Common myeloid progenitor, CD34-positive (primary cell): Measurements from ENCODE around the gene TMEM92.
"Not testable (repeated sequence)": the region's sequence is repeated elsewhere in the genome, so short reads cannot be mapped to it uniquely, and the experiment has no call there.

Experiments
- CTCF ChIA-PET: fragments of 350-600 bp; sonication (Branson Sonifier 250); formaldehyde crosslinking; loops from one replicate; lab custom pipeline; 2021; ENCODE audit warnings: antibody characterized with exemption; lab: Charles Lee
- POLR2A ChIA-PET: fragments of 350-600 bp; sonication (Branson Sonifier 250); formaldehyde crosslinking; loops from one replicate; lab custom pipeline; 2021; ENCODE audit warnings: antibody characterized with exemption; lab: Charles Lee
- DNase-seq, 3 donors: peaks; one replicate each; pipeline versions ENCODE4 v3.0.0 to v3.0.0-alpha.2; 2013
- H3K27ac ChIP-seq, 2 experiments: 1 replicate in 1 of 2; 2 replicates in 1 of 2; pipeline ENCODE4 v1.7.0; 2013; ENCODE audit warnings: inconsistent platforms in 2 of 2, low read length in 2 of 2, mild to moderate bottlenecking in 2 of 2, low read depth in 1 of 2, moderate library complexity in 1 of 2; ENCODE audit not compliant: severe bottlenecking in 2 of 2, insufficient read depth in 1 of 2, poor library complexity in 1 of 2
- H3K27me3 ChIP-seq, 5 experiments: replicated peaks in 2 of 5; 1 replicate in 3 of 5; 2 replicates in 2 of 5; pipeline versions ENCODE4 v1.6.1 to v1.7.0; 2013; ENCODE audit warnings: low read length in 4 of 5, mild to moderate bottlenecking in 2 of 5, moderate library complexity in 2 of 5, inconsistent platforms in 1 of 5; ENCODE audit not compliant: insufficient read depth in 5 of 5, control insufficient read depth in 4 of 5
- H3K36me3 ChIP-seq, 4 experiments: 1 replicate in 2 of 4; 2 replicates in 2 of 4; pipeline versions ENCODE4 v1.6.1 to v1.7.0; 2013; ENCODE audit warnings: low read length in 3 of 4, control low read depth in 1 of 4, mild to moderate bottlenecking in 1 of 4; ENCODE audit not compliant: control insufficient read depth in 4 of 4, insufficient read depth in 4 of 4
- H3K4me1 ChIP-seq, 4 experiments: 1 replicate in 3 of 4; 2 replicates in 1 of 4; pipeline versions ENCODE4 v1.6.1 to v1.7.1; 2013; ENCODE audit warnings: low read length in 3 of 4, mild to moderate bottlenecking in 3 of 4, control low read depth in 1 of 4, inconsistent platforms in 1 of 4, moderate library complexity in 1 of 4; ENCODE audit not compliant: control insufficient read depth in 4 of 4, insufficient read depth in 4 of 4; ENCODE audit errors: control extremely low read depth in 1 of 4
- H3K4me3 ChIP-seq, 7 experiments: 1 replicate in 4 of 7; 2 replicates in 3 of 7; pipeline versions ENCODE4 v1.5.1 to v1.7.0; 2013; ENCODE audit warnings: mild to moderate bottlenecking in 7 of 7, low read length in 6 of 7, moderate library complexity in 6 of 7, inconsistent platforms in 2 of 7, low read depth in 2 of 7, control low read depth in 1 of 7; ENCODE audit not compliant: insufficient read depth in 4 of 7, control insufficient read depth in 1 of 7; ENCODE audit errors: extremely low read depth in 1 of 7
- H3K9me3 ChIP-seq, 5 experiments: 1 replicate in 4 of 5; 2 replicates in 1 of 5; pipeline versions ENCODE4 v1.6.1 to v1.7.1; 2013; ENCODE audit warnings: low read length in 4 of 5, mild to moderate bottlenecking in 2 of 5, inconsistent platforms in 1 of 5, low read depth in 1 of 5, moderate library complexity in 1 of 5; ENCODE audit not compliant: control insufficient read depth in 4 of 5, insufficient read depth in 2 of 5; ENCODE audit errors: control extremely low read depth in 1 of 5
- WGBS: methylation state at CpG from one replicate; pipeline ENCODE4 v1.1.5; 2013; ENCODE audit not compliant: insufficient coverage; 5-methylcytosine and 5-hydroxymethylcytosine counted together

Gene TMEM92

DNA sequence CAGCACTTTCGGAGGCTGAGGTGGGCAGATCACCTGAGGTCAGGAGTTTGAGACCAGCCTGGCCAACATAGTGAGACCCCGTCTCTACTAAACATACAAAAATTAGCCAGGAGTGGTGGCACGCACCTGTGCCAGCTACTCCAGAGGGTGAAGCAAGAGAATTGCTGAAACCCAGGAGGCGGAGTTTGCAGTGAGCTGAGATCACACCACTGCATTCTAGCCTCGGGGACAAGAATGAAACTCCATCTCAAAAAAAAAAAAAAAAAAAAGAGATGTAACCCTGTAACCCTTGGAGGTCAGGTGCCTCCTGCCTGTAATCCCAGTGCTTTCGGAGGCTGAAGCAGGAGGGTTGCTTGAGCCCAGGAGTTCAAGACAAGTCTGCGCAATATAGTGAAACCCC, 13.0 kb downstream of the TMEM92 start:
- H3K36me3 ChIP-seq, POLR2A ChIA-PET, DNase-seq, H3K27ac ChIP-seq, H3K27me3 ChIP-seq, H3K4me3 ChIP-seq, H3K9me3 ChIP-seq: not testable (repeated sequence)
- H3K4me1 ChIP-seq, result peaks cover 0 to 21% (median 17%) of the 10 kb centered on the region in 4 experiments
- CTCF ChIA-PET, result interaction anchor here (1.1 to 17.2 kb wide), 6 partner anchors 11 to 118 kb away, joined by 4 to 276 read pairs (median 6); partner anchors contain the start of genes COL1A1 and TMEM92
- WGBS, result 97% methylated on average over 6 of the region's 7 CpGs

GRCh38 chr17:50288306-50288705, 14.0 kb downstream of the TMEM92 start:
- peaks cover 0 to 23% (median 17%) of the 10 kb centered on the region in 4 experiments for H3K4me1 ChIP-seq
- DNase-seq, result no peak
- no peaks in the 10 kb centered on the region for H3K27me3 ChIP-seq
- H3K4me3 ChIP-seq, result no peak overlapping the region
- H3K9me3 ChIP-seq, result no peaks in the 10 kb centered on the region
- H3K27ac ChIP-seq, result no peak overlapping the region
- CTCF ChIA-PET, result interaction anchor here (0.9 to 17.2 kb wide), 12 partner anchors 8 to 119 kb away, joined by 3 to 276 read pairs (median 6); partner anchors contain the start of genes COL1A1 and TMEM92
- H3K36me3 ChIP-seq, result no peaks in the 10 kb centered on the region
- 100% methylated on average over 3 of the region's 4 CpGs for WGBS
- POLR2A ChIA-PET, result no interaction called here

DNA sequence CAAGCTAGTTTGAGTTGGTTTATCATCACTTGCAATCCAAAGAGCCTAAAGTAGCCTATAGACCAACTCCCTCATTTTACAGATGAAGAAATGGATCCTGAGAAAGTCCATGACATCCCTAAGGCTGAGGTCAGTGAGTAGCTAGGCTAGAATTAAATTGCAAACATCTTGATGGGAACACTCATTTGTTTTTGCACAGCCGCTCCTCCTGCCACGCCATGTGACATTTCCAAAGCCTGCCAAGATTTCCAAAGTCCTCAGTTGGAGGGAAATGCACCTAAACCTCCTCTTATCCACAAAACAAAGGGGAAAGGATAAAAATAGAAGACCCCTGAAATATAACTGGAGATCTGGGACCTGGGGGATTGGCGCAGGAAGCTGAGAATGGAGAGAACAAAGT, 15.0 kb downstream of the TMEM92 start:
- Histone ChIP-seq H3K4me3 (no peak overlapping the region), H3K27ac (peak overlapping the region in 1 of 2 experiments; percentile 62), H3K9me3 (no peaks in the 10 kb centered on the region), H3K4me1 (peaks cover 0 to 23% (median 17%) of the 10 kb centered on the region in 4 experiments), H3K36me3 (no peaks in the 10 kb centered on the region), H3K27me3 (no peaks in the 10 kb centered on the region)
- ChIA-PET POLR2A (no interaction called here), CTCF (interaction anchor here (0.9 to 17.2 kb wide), 16 partner anchors 8 to 174 kb away, joined by 3 to 276 read pairs (median 5); partner anchors contain the start of genes COL1A1 and TMEM92)
- DNase-seq, result no peak
- WGBS, result 100% methylated on average over 3 of the region's 3 CpGs

DNA sequence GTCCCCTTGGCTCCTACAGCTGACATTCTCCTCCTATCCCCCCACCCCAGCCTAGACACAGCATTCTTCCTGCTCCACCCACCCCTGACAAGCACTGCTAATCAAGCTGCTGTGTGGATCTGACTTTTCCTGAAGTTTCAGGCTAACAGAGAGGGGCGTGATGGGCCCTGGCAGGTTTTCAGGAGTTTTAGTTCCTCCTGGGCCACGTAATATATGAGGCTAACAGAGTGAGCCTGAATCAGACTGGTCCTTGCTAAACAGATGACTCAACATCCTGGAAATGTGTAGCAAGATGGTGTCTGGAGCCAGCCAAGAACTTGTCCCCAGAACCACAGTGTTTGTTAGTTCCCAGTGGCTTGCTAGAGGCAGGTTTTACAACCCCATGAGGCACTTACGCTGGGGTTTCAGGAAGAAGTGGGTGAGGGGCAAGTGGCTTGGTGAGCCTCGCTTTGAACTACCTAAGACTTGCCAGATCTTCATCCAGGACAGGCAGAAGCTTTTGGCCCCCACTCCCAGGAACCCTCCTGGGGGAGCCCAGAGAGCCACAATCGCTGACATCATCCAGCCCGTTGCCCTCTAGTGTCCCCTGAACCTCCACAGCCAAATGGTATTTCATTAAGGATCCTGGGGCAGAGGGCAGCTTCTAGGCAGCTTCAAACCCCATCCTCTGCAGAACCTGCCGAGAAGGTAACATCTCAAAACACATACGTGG, 15.9 kb downstream of the TMEM92 start:
- peaks cover 0 to 23% (median 17%) of the 10 kb centered on the region in 4 experiments for H3K4me1 ChIP-seq
- WGBS, result 41% methylated on average over 8 of the region's 8 CpGs
- ChIA-PET CTCF (interaction anchor here (0.6 to 17.2 kb wide), 13 partner anchors 8 to 175 kb away, joined by 3 to 276 read pairs (median 3); partner anchors contain the start of genes COL1A1 and TMEM92), POLR2A (no interaction called here)
- H3K27ac ChIP-seq, result peak overlapping the region in 1 of 2 experiments; percentile 62
- H3K27me3 ChIP-seq, result no peaks in the 10 kb centered on the region
- DNase-seq, result peak; percentile 74 to 88 (median 84)
- no peaks in the 10 kb centered on the region for H3K9me3 ChIP-seq
- no peaks in the 10 kb centered on the region for H3K36me3 ChIP-seq
- H3K4me3 ChIP-seq, result peak overlapping the region in 3 of 7 experiments; percentile 14 to 40 (median 16)

GRCh38 chr17:50290933-50291332, 16.7 kb downstream of the TMEM92 start:
- no CpG with 5 or more reads among the region's 1 CpG for WGBS
- Histone ChIP-seq H3K27me3 (no peaks in the 10 kb centered on the region), H3K4me1 (peaks cover 0 to 23% (median 17%) of the 10 kb centered on the region in 4 experiments), H3K36me3 (no peaks in the 10 kb centered on the region), H3K4me3 (no peak overlapping the region), H3K9me3 (no peaks in the 10 kb centered on the region), H3K27ac (no peak overlapping the region)
- ChIA-PET POLR2A (no interaction called here), CTCF (interaction anchor here (1.1 to 17.2 kb wide), 9 partner anchors 12 to 197 kb away, joined by 3 to 276 read pairs (median 8); partner anchors contain the start of genes COL1A1, PDK2 and TMEM92)
- no peak for DNase-seq

GRCh38 chr17:50292465-50292864, 18.2 kb downstream of the TMEM92 start:
- no CpG with 5 or more reads among the region's 3 CpGs for WGBS
- no peak overlapping the region for H3K27ac ChIP-seq
- POLR2A ChIA-PET, result no interaction called here
- CTCF ChIA-PET, result interaction anchor here (0.6 to 17.2 kb wide), 17 partner anchors 10 to 198 kb away, joined by 3 to 276 read pairs (median 4); partner anchors contain the start of genes COL1A1, PDK2 and TMEM92
- no peak overlapping the region for H3K4me3 ChIP-seq
- no peaks in the 10 kb centered on the region for H3K27me3 ChIP-seq
- DNase-seq, result no peak
- H3K36me3 ChIP-seq, result no peaks in the 10 kb centered on the region
- H3K4me1 ChIP-seq, result peaks cover 0 to 23% (median 18%) of the 10 kb centered on the region in 4 experiments
- no peaks in the 10 kb centered on the region for H3K9me3 ChIP-seq

GRCh38 chr17:50295021-50295420, 20.8 kb downstream of the TMEM92 start:
- H3K4me3 ChIP-seq, result no peak overlapping the region
- H3K4me1 ChIP-seq, result peaks cover 0 to 18% (median 10%) of the 10 kb centered on the region in 4 experiments
- no peaks in the 10 kb centered on the region for H3K36me3 ChIP-seq
- no peaks in the 10 kb centered on the region for H3K27me3 ChIP-seq
- ChIA-PET POLR2A (no interaction called here), CTCF (interaction anchor here (1.1 to 17.2 kb wide), 9 partner anchors 13 to 126 kb away, joined by 3 to 276 read pairs (median 19); partner anchors contain the start of genes COL1A1 and TMEM92)
- DNase-seq, result no peak
- H3K27ac ChIP-seq, result no peak overlapping the region
- no peaks in the 10 kb centered on the region for H3K9me3 ChIP-seq
- WGBS, result 100% methylated on average over 1 of the region's 4 CpGs
